H9 (cell line): ENCODE results near the gene UGT1A8. TPM values are rescaled to one million over a fixed set of nuclear protein-coding genes. Genes with fewer than 3 reads are reported as not detected.
"Not testable (repeated sequence)": the region's sequence is repeated elsewhere in the genome, so short reads cannot be mapped to it uniquely, and the experiment has no call there.

ENCODE experiments used
- DNase-seq: peaks from one replicate; pipeline ENCODE4 v3.0.0-alpha.2; 2017
- H2AFZ ChIP-seq: one replicate; pipeline ENCODE4 v1.6.1; 2013; ENCODE audit warnings: mild to moderate bottlenecking, low read length, control low read depth, moderate library complexity
- H2AK5ac ChIP-seq: 2 replicates; pipeline ENCODE4 v1.6.1; 2013; ENCODE audit warnings: low read length, control low read depth, mixed read lengths; ENCODE audit not compliant: insufficient read length
- H2BK120ac ChIP-seq: one replicate; pipeline ENCODE4 v1.6.1; 2013; ENCODE audit warnings: low read depth, mild to moderate bottlenecking, low read length, control low read depth, inconsistent platforms; ENCODE audit not compliant: poor library complexity, severe bottlenecking
- H2BK12ac ChIP-seq: 2 replicates; pipeline ENCODE4 v1.6.1; 2013; ENCODE audit warnings: low read length, control low read depth, mixed read lengths, low read depth; ENCODE audit not compliant: insufficient read length
- H2BK15ac ChIP-seq: 2 replicates; pipeline ENCODE4 v1.6.1; 2013; ENCODE audit warnings: low read depth, low read length, control low read depth
- H2BK20ac ChIP-seq: one replicate; pipeline ENCODE4 v1.6.1; 2013; ENCODE audit warnings: low read depth, mild to moderate bottlenecking, low read length, control low read depth, inconsistent platforms; ENCODE audit not compliant: poor library complexity, severe bottlenecking
- H2BK5ac ChIP-seq: 2 replicates; pipeline ENCODE4 v1.6.1; 2013; ENCODE audit warnings: low read length, control low read depth, mixed read lengths; ENCODE audit not compliant: insufficient read length
- H3K14ac ChIP-seq: 2 replicates; pipeline ENCODE4 v1.6.1; 2013; ENCODE audit warnings: low read length, control low read depth; ENCODE audit not compliant: insufficient read depth
- H3K18ac ChIP-seq: 2 replicates; pipeline ENCODE4 v1.6.1; 2013; ENCODE audit warnings: low read depth, mild to moderate bottlenecking, mixed read lengths, low read length, control low read depth; ENCODE audit not compliant: insufficient read length
- H3K23ac ChIP-seq: 2 replicates; pipeline ENCODE4 v1.6.1; 2013; ENCODE audit warnings: low read length, control low read depth, mixed read lengths, low read depth; ENCODE audit not compliant: insufficient read length
- H3K23me2 ChIP-seq: 2 replicates; pipeline ENCODE4 v1.6.1; 2013; ENCODE audit warnings: low read depth, mild to moderate bottlenecking, mixed read lengths, low read length, control low read depth; ENCODE audit not compliant: insufficient read length, poor library complexity, severe bottlenecking
- H3K27ac ChIP-seq: 2 replicates; pipeline ENCODE4 v1.5.1; 2013; ENCODE audit warnings: low read length, control low read depth, mixed read lengths, low read depth; ENCODE audit not compliant: insufficient read length
- H3K27me3 ChIP-seq: 2 replicates; pipeline ENCODE4 v1.6.1; 2013; ENCODE audit warnings: low read length, control low read depth, inconsistent platforms; ENCODE audit not compliant: insufficient read depth
- H3K4ac ChIP-seq: 2 replicates; pipeline ENCODE4 v1.6.1; 2013; ENCODE audit warnings: low read depth, mild to moderate bottlenecking, control low read depth, inconsistent platforms, low read length, moderate library complexity
- H3K4me1 ChIP-seq: 2 replicates; pipeline ENCODE4 v1.6.1; 2013; ENCODE audit warnings: low read length, control low read depth, inconsistent platforms; ENCODE audit not compliant: insufficient read depth
- H3K4me2 ChIP-seq: 2 replicates; pipeline ENCODE4 v1.6.1; 2013; ENCODE audit warnings: low read length, control low read depth, mixed read lengths; ENCODE audit not compliant: insufficient read length, insufficient read depth
- H3K56ac ChIP-seq: 2 replicates; pipeline ENCODE4 v1.6.1; 2013; ENCODE audit warnings: low read depth, mild to moderate bottlenecking, mixed read lengths, low read length, control low read depth; ENCODE audit not compliant: insufficient read length
- H3K79me1 ChIP-seq: 2 replicates; pipeline ENCODE4 v1.6.1; 2013; ENCODE audit warnings: low read depth, mild to moderate bottlenecking, moderate library complexity, low read length, control low read depth, inconsistent platforms; ENCODE audit not compliant: insufficient read depth, poor library complexity, severe bottlenecking
- H3K79me2 ChIP-seq: 2 replicates; pipeline ENCODE4 v1.6.1; 2013; ENCODE audit warnings: low read length, control low read depth, inconsistent platforms; ENCODE audit not compliant: insufficient read depth
- H3K9ac ChIP-seq: 2 replicates; pipeline ENCODE4 v1.6.1; 2013; ENCODE audit warnings: low read length, control low read depth, mixed read lengths; ENCODE audit not compliant: insufficient read length; ENCODE audit errors: extremely low read depth
- H3K9me3 ChIP-seq: one replicate; pipeline ENCODE4 v1.6.1; 2013; ENCODE audit warnings: low read depth, low read length, inconsistent platforms; ENCODE audit not compliant: control insufficient read depth
- H3T11ph ChIP-seq: one replicate; pipeline ENCODE4 v1.6.1; 2013; ENCODE audit warnings: mild to moderate bottlenecking, low read length, control low read depth, inconsistent platforms
- H4K20me1 ChIP-seq: one replicate; pipeline ENCODE4 v1.6.1; 2013; ENCODE audit not compliant: control insufficient read depth, insufficient read length, insufficient read depth
- H4K5ac ChIP-seq: 2 replicates; pipeline ENCODE4 v1.6.1; 2013; ENCODE audit warnings: low read depth, mild to moderate bottlenecking, mixed read lengths, low read length, control low read depth; ENCODE audit not compliant: insufficient read length
- H4K8ac ChIP-seq: replicated peaks from 2 replicates; pipeline ENCODE4 v1.6.1; 2013; ENCODE audit warnings: low read length, control low read depth, mixed read lengths, low read depth; ENCODE audit not compliant: insufficient read length
- H4K91ac ChIP-seq: 2 replicates; pipeline ENCODE4 v1.6.1; 2013; ENCODE audit warnings: low read depth, mild to moderate bottlenecking, moderate library complexity, mixed read lengths, low read length, control low read depth; ENCODE audit not compliant: insufficient read length
- H3K27ac Mint-ChIP-seq, 3 experiments: 2 replicates in 2 of 3; 3 replicates in 1 of 3; pipeline ENCODE4 v1.8.0; 2020 to 2021; ENCODE audit warnings: mixed read lengths in 3 of 3, mild to moderate bottlenecking in 1 of 3, moderate library complexity in 1 of 3
- H3K27me3 Mint-ChIP-seq: 2 replicates; pipeline ENCODE4 v1.8.0; 2021; ENCODE audit warnings: low read depth, mild to moderate bottlenecking, moderate library complexity, mixed read lengths
- H3K36me3 Mint-ChIP-seq, 3 experiments: 2 replicates in 2 of 3; 3 replicates in 1 of 3; pipeline ENCODE4 v1.8.0; 2020 to 2021; ENCODE audit warnings: low read depth in 3 of 3, mixed read lengths in 3 of 3; ENCODE audit not compliant: insufficient read depth in 1 of 3
- H3K4me1 Mint-ChIP-seq, 2 experiments: 2 replicates each; pipeline ENCODE4 v1.8.0; 2020; ENCODE audit warnings: mixed read lengths in 2 of 2
- H3K4me3 Mint-ChIP-seq, 2 experiments: 2 replicates in 1 of 2; 3 replicates in 1 of 2; pipeline ENCODE4 v1.8.0; 2020 to 2021; ENCODE audit warnings: mild to moderate bottlenecking in 2 of 2, mixed read lengths in 2 of 2, moderate library complexity in 1 of 2
- H3K9me3 Mint-ChIP-seq, 2 experiments: 2 replicates in 1 of 2; 3 replicates in 1 of 2; pipeline ENCODE4 v1.8.0; 2020; ENCODE audit warnings: mild to moderate bottlenecking in 2 of 2, mixed read lengths in 2 of 2, moderate library complexity in 1 of 2
- WGBS: extraction: QIAGEN DNeasy Blood & Tissue Kit; methylation state at CpG from one replicate; pipeline ENCODE4 v1.1.7; 2013; ENCODE audit warnings: missing lambda C conversion rate, low lambda C conversion rate, mixed read lengths; ENCODE audit not compliant: insufficient read length; ENCODE audit errors: extremely low coverage; 5-methylcytosine and 5-hydroxymethylcytosine counted together
- total RNA-seq: library from RNA; stranded (reverse); gene quantifications from 2 replicates; pipeline ENCODE4 v1.2.1, GENCODE V29; 2021
- TF ChIP-seq, protein P1 (sequence below): fragments of 200-600 bp; sonication (generic); conservative IDR thresholded peaks from 3 replicates; pipeline ENCODE4 v1.8.0; 2021; ENCODE audit warnings: antibody characterized with exemption, mild to moderate bottlenecking

The UGT1A8 gene
- total RNA-seq, 1 experiment from 2014 or later = not detected

DNA sequence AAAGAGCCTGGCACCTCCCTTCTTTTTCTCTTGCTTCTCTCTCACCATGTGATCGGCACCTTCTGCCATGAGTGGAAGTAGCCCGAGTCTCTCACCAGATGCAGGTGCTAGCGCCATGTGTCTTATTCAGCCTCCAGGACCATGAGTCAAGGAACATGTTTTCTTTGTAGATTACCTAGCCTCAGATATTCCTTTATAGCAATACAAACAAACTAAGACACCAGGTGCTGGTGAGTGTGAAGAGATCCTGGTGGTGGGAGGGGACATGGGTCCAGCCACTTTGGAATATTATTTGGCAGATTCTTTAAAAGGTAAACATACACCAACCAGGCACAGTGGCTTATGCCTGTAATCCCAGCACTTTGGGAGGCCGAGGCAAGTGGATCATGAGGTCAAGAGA, 45.0 kb upstream of the UGT1A8 start:
- no peak overlapping the region for H3K23ac ChIP-seq
- DNase-seq = no peak
- no peaks in the 10 kb centered on the region for H3K9me3 ChIP-seq
- H3K27ac ChIP-seq = no peak overlapping the region
- H2BK12ac ChIP-seq = no peak overlapping the region
- H4K5ac ChIP-seq = no peak overlapping the region
- no peaks in the 10 kb centered on the region for H3K4me1 ChIP-seq
- TF ChIP-seq, protein P1, sequence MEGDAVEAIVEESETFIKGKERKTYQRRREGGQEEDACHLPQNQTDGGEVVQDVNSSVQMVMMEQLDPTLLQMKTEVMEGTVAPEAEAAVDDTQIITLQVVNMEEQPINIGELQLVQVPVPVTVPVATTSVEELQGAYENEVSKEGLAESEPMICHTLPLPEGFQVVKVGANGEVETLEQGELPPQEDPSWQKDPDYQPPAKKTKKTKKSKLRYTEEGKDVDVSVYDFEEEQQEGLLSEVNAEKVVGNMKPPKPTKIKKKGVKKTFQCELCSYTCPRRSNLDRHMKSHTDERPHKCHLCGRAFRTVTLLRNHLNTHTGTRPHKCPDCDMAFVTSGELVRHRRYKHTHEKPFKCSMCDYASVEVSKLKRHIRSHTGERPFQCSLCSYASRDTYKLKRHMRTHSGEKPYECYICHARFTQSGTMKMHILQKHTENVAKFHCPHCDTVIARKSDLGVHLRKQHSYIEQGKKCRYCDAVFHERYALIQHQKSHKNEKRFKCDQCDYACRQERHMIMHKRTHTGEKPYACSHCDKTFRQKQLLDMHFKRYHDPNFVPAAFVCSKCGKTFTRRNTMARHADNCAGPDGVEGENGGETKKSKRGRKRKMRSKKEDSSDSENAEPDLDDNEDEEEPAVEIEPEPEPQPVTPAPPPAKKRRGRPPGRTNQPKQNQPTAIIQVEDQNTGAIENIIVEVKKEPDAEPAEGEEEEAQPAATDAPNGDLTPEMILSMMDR = no peak
- no peaks in the 10 kb centered on the region for H4K20me1 ChIP-seq
- no peak overlapping the region for H3K14ac ChIP-seq
- H3K79me2 ChIP-seq = no peaks in the 10 kb centered on the region
- H2BK120ac ChIP-seq = no peak overlapping the region
- H3K27ac Mint-ChIP-seq = no peak overlapping the region
- no CpG with 5 or more reads among the region's 4 CpGs for WGBS
- no peaks in the 10 kb centered on the region for H3K27me3 ChIP-seq
- H4K8ac ChIP-seq = no peak overlapping the region
- no peak overlapping the region for H4K91ac ChIP-seq
- peaks cover 2 to 11% (median 6%) of the 10 kb centered on the region in 3 experiments for H3K36me3 Mint-ChIP-seq
- H3K27me3 Mint-ChIP-seq = peaks cover 6% of the 10 kb centered on the region
- no peak overlapping the region for H3K4me3 Mint-ChIP-seq
- no peak overlapping the region for H2BK15ac ChIP-seq
- H3K4me1 Mint-ChIP-seq = peaks cover 4% of the 10 kb centered on the region in 2 experiments; a peak in 3 of 4 replicates
- no peak overlapping the region for H3K4me2 ChIP-seq
- H2AFZ ChIP-seq = no peak overlapping the region
- no peaks in the 10 kb centered on the region for H3K23me2 ChIP-seq
- H3T11ph ChIP-seq = no peak overlapping the region
- H3K18ac ChIP-seq = no peak overlapping the region
- no peak overlapping the region for H2BK5ac ChIP-seq
- no peaks in the 10 kb centered on the region for H3K79me1 ChIP-seq
- no peak overlapping the region for H3K4ac ChIP-seq
- no peak overlapping the region for H3K56ac ChIP-seq
- no peak overlapping the region for H3K9ac ChIP-seq
- H2BK20ac ChIP-seq = no peak overlapping the region
- no peak overlapping the region for H2AK5ac ChIP-seq
- H3K9me3 Mint-ChIP-seq = peaks cover 19 to 21% of the 10 kb centered on the region in 2 experiments

GRCh38 chr2:233577341-233577740, 40.1 kb upstream of the UGT1A8 start:
- not testable (repeated sequence) for H3K27me3 ChIP-seq, H2BK15ac ChIP-seq, H2AFZ ChIP-seq, H2BK12ac ChIP-seq, H2BK120ac ChIP-seq, H3K4me1 Mint-ChIP-seq, H3K9me3 ChIP-seq, H3K4me3 Mint-ChIP-seq, H3K14ac ChIP-seq, H3K23me2 ChIP-seq, H3K56ac ChIP-seq, H4K5ac ChIP-seq, H3K4me1 ChIP-seq, H2BK20ac ChIP-seq, H2BK5ac ChIP-seq, H3K79me1 ChIP-seq, H3K79me2 ChIP-seq, H3K27me3 Mint-ChIP-seq, H4K20me1 ChIP-seq, H3K27ac ChIP-seq, H3K4ac ChIP-seq, H3T11ph ChIP-seq, H3K18ac ChIP-seq, H3K23ac ChIP-seq, H2AK5ac ChIP-seq, H3K27ac Mint-ChIP-seq, H3K9ac ChIP-seq, H3K4me2 ChIP-seq, H4K8ac ChIP-seq, H4K91ac ChIP-seq, DNase-seq
- peaks cover 22 to 24% of the 10 kb centered on the region in 2 experiments for H3K9me3 Mint-ChIP-seq
- peaks cover 2 to 12% (median 6%) of the 10 kb centered on the region in 3 experiments for H3K36me3 Mint-ChIP-seq
- WGBS = no CpG with 5 or more reads among the region's 5 CpGs
